Epithelial cell of prostate (primary cell): Measurements from ENCODE around the gene ERBB4.
"Not testable (repeated sequence)": the region's sequence is repeated elsewhere in the genome, so short reads cannot be mapped to it uniquely, and the experiment has no call there.

Experiments used
- DNase-seq: peaks from one replicate; pipeline ENCODE4 v3.0.0-alpha.2; 2011; ENCODE audit warnings: low read depth, low spot score
- H3K27ac ChIP-seq: fragments of 450-650 bp; 2 replicates; pipeline ENCODE4 v1.5.1; 2017; ENCODE audit warnings: mild to moderate bottlenecking

Gene ERBB4

DNA sequence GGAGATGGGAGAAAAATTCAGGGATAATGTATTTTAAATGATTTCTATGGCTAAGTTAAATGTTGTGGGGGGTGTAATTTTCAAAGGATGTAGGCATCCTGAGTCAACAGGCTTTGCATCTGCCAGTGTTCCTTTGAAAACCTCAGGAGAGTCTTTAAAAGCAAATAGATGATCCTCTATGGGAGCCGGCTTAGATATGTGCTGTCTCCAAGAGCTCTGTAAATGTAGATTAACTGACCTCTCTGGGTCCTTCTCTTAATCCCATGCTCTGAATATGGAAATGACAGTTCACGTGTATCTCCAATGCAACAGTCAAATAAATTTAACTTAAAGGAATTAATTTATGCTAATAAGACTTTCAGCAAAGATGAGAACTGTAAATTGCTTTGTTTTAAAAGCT is 292.7 kb downstream of the ERBB4 start:
- no peak for DNase-seq

DNA sequence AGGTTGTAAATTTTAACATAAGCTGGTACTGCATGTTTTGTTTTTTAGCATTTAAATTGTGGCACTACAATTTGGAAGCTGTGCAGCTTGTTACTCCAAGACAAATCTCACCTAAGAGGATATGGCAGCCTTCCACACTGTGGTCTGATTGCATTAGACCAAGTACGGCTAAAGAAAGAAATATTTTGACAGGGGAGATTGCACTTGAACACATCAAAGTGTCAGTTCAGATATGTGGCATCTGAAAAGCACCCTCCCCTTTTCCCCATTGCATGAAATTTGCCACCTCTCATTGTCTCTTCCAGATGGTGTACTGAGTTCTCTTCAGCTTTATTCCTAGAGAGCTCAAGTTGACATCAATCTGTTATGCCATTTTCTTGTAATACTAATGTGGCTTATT is 295.9 kb downstream of the ERBB4 start:
- no peak for DNase-seq
- no peak overlapping the region for H3K27ac ChIP-seq

More for the DNA sequence above, 292.7 kb downstream of the ERBB4 start:
- H3K27ac ChIP-seq: no peak overlapping the region

DNA sequence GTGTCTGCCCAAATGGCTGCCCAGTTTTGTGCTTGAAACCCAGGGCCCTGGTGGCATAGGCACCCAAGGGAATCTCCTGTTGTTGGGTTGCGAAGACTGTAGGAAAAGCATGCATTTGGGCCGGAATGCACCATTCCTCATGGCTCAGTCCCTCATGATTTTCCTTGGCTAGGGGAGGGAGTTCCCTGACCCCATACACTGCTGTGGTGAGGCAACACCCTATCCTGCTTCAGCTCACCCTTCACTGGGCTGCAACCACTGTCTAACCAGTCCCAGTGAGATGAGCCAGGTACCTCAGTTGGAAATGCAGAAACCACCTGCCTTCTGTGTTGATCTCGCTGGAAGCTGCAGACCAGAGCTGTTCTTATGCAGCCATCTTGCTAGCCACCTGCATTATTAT is 300.4 kb downstream of the ERBB4 start:
- DNase-seq, H3K27ac ChIP-seq: not testable (repeated sequence)

DNA sequence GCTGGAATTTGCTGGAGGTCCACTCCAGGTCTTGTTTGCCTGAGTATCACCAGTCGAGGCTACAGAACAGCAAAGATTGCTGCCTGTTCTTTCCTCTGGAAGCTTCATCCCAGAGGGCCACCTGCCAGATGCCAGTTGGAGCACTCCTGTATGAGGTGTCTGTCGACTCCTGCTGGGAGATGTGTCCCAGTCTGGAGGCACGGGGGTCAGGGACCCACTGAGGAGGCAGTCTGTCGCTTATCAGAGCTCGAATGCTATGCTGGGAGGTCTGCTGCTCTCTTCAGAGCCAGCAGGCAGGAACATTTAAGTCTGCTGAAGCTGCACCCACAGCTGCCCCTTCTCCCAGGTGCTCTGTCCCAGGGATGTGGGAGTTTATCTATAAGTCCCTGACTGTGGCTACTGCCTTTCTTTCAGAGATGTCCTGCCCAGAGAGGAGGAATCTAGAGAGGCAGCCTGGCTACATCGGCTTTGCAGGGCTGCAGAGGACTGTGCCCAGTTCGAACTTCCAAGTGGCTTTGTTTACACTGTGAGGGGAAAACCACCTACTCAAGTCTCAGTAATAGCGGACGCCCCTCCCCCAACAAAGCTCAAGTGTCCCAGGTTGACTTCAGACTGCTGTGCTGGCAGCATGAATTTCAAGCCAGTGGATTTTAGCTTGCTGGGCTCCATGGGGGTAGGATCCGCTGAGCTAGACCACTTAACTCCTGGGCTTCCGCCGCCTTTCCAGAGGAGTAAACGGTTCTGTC is 301.1 kb downstream of the ERBB4 start:
- DNase-seq: no peak
- H3K27ac ChIP-seq: no peak overlapping the region

DNA sequence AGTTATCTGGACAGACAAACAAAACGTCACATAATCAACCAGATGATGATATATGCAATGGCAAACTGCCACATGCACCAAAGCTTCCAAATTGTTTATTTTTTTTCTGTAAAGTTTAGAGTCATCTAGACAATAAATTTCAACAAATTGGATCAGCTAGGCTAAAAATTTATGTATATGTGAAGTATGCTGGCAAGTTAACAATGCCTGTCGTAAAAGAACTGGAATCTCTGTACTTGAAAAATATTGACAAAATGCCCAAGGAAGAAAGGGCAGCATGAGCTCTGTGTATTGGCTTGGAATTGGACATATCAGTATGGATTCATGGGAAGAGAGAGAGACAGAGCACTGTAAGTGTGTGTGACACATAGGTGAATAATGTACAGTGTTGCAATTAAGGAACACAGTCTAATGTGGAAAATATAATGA is 309.8 kb downstream of the ERBB4 start:
- peak overlapping the region; percentile 31 for H3K27ac ChIP-seq
- peak; percentile 8 for DNase-seq

DNA sequence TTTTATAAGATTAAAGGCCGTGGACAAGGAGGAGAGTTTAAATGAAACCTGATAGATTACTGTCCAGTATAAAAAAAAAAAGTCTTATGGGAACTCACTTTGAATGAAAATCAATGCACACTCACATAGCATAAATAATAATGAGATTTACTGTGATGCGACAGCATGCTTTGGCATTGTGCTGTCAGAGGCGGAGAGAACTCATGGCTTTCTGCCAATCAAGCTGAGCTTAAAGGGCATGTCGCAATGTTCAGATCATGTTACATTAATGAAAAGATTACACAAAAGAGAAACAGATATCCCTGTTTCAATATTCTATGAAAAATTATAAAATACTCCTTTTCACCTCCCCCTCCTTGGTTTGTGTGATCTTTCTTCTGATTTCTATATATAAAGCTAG is 310.8 kb downstream of the ERBB4 start:
- H3K27ac ChIP-seq: peak overlapping the region; percentile 31
- peak; percentile 70 for DNase-seq

DNA sequence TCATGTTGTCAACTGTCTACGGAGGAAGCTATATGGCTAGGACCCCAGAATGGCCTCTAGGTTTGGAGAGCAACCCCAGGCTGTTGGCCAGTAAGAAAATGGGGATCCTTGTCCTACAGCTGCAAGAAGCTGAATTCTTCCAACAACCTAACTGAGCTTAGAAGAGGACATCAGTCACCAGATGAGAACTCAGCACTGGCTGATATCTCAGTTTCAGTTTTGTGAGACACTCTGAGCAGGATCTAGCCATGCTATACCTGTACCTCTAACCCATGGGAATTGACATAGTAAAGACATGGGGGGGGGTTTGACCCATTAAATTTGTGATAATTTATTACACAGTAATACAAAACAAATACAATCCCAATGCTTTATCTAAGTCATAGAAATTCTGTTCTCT is 312.5 kb downstream of the ERBB4 start:
- no peak overlapping the region for H3K27ac ChIP-seq
- no peak for DNase-seq

DNA sequence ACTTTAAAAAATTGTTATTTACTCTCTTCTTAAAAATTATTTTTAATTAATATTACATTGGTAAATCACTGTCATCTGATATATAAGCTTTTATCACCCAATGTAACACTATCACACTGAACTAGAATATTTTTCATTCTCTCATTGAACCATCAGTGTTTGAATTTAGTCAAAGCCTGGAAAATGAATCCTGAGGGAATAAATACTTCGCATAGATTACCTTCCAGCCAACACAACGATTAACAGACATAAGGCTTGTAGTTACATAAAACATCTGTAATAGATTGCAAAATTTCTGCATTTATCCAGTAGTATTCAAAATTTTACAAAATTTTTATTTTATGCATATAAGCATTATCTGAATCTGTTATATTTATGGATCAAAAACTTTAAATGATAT is 314.9 kb downstream of the ERBB4 start:
- H3K27ac ChIP-seq: no peak overlapping the region
- DNase-seq: no peak

DNA sequence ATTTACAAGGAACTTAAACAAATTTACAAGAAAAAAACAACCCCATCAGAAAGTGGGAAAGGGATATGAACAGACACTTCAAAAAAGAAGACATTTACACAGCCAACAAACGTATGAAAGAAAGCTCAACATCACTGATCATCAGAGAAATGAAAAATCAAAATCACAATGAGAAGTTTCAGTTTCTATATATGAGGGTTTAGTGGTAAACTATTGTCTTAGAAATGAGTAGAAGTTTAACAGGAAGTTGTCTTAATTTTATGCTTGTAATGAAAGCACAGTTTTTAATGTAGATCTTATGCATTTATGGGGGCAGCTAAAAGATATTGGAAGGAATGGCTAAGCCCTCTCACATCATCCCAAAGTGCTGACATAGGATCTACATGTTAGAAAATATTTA is 325.4 kb downstream of the ERBB4 start:
- no peak overlapping the region for H3K27ac ChIP-seq
- DNase-seq: no peak

DNA sequence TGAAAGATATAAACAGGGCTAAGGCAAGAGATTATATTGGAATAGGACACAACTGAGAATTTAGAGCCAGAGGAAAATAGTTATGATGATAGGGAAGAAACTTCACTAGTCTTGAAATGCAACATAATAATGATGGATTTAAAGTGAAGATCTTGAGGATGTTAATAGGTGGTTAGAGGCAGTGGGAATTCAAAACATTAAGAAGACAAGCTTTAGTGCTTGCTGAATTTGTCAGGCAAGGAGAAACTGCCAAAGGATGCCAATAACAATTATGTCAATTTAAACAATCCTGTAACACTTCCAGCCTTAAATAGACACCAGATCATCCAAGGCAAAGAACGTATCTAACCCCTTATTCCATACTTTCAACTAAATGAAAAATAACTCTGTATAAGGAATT is 330.1 kb downstream of the ERBB4 start:
- H3K27ac ChIP-seq: no peak overlapping the region
- no peak for DNase-seq

DNA sequence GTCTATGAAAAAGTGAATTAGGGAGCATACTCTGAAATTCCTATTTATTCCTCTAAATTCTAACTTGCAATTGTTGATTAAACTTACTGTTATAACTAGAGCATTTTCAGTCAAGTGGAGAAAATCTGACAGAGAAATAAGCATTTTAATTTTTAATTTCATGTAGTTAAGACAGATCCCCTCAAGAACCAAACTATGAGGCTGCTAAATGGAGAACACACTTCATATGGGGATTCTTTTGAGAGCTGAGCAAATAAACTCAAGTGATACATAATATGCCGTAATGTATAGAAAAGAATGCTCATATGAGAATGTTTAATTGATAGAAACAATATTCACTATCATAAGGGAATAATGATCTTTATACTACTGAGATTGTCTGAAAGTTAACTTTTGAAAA is 340.8 kb downstream of the ERBB4 start:
- no peak for DNase-seq
- no peak overlapping the region for H3K27ac ChIP-seq

DNA sequence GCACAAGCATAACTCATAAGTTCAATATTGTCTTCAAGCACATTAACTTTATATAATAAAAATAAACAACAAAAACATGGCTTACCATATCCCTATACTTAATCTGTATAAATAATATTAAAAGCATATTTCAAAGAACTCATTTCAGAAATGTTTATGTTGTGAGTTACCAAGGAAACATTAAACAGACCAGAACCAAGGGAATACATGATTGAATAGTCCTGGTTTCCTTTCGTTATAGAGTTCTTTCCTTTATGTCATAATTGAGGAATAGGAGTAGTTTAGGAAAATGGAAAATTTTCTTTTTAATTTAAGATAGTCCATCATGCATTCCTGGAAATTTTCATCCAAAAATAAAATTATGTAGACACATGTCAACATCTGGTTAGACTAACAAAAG is 343.0 kb downstream of the ERBB4 start:
- no peak for DNase-seq

DNA sequence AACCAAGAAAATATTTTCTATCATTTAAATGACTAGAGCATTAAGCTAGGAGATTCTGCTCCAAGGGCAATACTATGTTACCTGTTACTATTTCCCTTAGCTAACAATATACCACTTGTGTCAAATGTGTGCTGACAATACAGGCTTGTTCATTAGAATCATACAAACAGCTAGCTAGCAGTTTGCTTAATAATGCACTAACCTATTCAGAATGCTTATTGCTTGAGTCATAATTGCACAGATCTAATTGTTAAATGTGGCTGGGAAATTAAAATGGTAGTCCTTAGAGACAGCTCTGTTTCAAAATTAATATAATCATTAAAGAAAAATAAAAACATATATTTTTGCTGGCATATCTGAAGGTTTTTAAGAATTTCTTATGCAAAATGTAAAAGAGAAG is 344.2 kb downstream of the ERBB4 start:
- no peak overlapping the region for H3K27ac ChIP-seq
- DNase-seq: no peak

More for the DNA sequence above, 343.0 kb downstream of the ERBB4 start:
- no peak overlapping the region for H3K27ac ChIP-seq

DNA sequence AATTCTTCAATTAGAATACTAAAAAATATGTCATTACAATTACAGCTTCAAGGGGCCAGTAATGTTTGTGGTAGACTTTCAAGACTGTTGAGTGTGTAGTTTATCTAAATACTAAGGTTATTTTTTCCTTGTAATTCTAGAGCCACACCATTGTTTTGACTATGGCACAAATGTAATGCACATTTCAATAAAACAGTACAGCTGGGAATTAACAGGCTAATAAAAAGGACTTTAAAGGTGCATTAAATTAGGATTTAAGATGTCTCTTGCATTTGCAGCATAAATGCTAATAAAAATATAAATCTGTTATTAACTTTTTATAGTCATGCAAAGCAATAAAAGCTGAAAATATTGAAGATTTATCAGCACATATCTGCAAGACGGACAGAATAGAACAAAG is 344.8 kb downstream of the ERBB4 start:
- no peak overlapping the region for H3K27ac ChIP-seq
- no peak for DNase-seq

DNA sequence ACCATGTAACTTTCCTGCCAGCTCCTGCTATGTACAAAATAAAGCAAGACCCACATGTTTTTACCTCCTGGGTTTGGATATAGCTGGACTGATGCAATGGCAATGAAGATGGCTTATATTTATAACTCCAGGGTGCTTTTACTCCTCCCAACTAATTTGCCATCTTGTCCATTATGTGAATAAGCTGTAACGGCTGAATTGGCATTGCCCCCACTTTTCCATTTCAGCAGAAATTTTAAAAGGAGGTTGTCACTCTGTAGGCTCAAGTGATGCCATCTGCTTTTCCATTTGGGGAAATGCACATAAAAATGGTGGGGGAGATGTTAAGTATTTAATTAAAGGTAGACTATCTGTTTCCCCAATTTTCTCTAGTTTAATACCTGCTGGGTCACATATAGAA is 345.5 kb downstream of the ERBB4 start:
- no peak overlapping the region for H3K27ac ChIP-seq
- DNase-seq: no peak

DNA sequence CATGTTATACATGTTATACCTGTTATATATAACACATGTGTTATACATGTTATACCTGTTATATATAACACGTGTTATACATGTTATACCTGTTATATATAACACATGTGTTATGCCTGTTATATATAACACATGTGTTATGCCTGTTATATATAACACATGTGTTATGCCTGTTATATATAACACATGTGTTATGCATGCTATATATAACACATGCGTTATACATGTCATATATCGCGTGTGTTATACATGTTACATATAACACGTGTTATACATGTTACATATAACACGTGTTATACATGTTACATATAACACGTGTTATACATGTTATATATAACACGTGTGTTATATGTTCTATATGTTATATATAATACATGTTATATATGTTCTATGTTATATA is 347.2 kb downstream of the ERBB4 start:
- H3K27ac ChIP-seq, DNase-seq: not testable (repeated sequence)

DNA sequence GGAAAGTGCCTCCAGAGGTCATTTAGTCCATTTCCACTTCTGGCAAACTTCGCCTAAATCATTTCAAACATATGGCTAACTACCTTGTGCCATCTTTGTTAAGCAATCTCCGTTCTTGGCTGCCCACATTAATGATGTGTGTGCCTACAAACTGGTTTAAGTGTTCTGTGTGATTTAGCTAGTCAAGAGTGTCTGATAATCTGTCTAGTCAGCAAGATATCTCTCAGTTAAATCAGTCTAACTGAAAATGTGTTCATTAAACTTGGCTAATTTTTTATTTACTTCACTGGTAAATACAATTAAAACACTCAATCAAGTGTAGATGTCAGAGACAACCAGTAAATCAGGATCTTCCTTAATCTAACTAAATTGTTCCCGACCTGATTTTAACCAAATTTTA is 352.4 kb downstream of the ERBB4 start:
- no peak overlapping the region for H3K27ac ChIP-seq

DNA sequence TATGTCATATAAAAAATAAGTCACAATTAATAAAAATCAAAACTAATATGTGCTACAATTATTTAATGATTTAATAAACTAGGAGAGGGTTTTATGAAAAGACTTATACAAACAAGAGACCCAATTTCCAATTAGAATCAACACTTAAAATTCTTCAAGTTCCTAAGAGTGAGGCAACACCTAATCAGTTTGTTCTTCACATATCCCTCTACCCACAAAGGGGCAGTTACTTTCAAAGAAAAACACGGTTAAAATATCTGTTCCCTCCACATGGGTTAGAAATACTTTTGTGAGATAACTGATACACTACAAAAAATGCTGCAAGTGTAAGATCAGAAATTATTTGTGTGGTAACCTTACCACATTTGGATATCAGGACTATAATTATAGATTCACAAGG is 357.0 kb downstream of the ERBB4 start:
- DNase-seq: no peak

More for the DNA sequence above, 352.4 kb downstream of the ERBB4 start:
- DNase-seq: no peak

DNA sequence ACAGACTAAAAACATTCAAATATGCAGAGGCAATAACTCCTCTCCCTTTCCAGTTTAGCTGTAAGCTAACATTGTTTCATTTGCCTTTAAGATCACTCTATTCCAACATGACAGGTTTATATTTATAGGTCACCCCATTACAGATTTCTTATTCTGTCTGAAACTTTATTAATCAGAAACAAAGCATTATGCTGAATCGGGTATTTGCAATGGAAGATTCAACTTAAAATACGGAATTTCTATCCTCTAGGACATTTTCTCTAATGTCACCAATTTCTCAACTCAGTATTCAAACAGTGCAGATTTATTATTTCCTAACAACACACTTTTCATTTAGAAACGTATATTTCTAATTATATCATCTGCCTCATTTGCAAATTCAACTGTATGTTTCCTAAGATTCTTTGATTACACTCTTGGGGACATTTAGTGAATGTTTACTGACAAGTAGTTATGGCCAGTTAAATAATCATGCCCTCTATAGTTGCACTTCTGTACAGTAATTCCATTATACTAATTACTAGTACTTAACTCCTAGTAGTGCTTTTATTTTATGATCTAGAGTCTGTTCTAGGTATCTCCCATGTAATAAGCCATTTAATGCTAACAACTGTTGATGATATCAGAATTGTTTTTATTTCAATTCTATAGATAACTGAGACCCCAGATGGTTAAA is 358.1 kb downstream of the ERBB4 start:
- no peak for DNase-seq
- no peak overlapping the region for H3K27ac ChIP-seq

More for the DNA sequence above, 357.0 kb downstream of the ERBB4 start:
- H3K27ac ChIP-seq: no peak overlapping the region

DNA sequence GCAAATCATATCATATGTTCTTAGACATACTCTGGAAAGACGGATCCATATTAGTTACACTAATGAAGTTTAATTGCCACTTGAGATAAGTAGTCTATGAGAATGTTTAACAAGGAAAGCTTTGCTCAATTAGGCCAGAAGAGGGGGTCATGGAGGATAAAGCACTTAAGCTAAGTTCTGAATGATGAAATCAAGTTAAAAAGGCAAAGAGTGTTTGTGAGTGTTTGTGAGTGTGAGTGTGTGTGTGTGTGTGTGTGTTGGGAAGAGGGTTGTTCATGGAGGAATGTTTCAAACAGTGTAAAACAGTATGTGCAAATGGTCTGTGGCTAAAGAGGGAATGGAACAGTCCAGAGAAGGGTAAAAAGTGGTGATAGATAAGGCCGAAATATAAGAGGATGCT is 360.9 kb downstream of the ERBB4 start:
- no peak overlapping the region for H3K27ac ChIP-seq
- DNase-seq: no peak

DNA sequence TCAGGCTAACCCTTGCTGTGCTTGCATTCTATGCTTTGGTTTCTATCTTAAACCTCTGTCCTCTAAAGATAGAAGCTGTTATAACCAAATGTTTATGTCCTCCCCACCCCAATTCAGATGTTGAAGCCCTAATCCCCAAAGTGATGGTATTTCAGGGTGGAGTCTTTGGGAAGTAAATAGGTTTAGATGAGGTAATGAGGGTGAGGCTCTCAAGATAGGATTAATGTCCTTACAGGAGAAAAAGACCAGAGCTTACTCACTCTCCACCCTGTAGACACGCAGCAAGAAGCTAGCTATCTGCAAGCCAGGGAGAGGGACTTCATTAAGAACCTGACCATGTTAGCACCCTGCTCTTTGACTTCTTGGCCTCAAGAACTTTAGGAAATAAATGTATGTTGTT is 362.5 kb downstream of the ERBB4 start:
- DNase-seq: no peak
- no peak overlapping the region for H3K27ac ChIP-seq
